ENCODE results near the gene CCDC43.

GRCh38 chr17:44627513-44628242 is 61.9 kb downstream of the CCDC43 start:
- no peak for TF ChIP-seq POLR2A (IDR thresholded peaks at IDR 0.05; ENCODE audit: low read depth, low read length)
- TF ChIP-seq POLR2AphosphoS5 (IDR thresholded peaks at IDR 0.05; ENCODE audit: low read depth, low read length): no peak
- no peak for TF ChIP-seq TAF1 (IDR thresholded peaks at IDR 0.05; ENCODE audit: borderline replicate concordance, low read depth, low read length)
